ENCODE measurements around the gene FGF22. TPM values are rescaled to one million over a fixed set of nuclear protein-coding genes. Genes with fewer than 3 reads are reported as not detected.

FGF22 gene
- total RNA-seq, 1 donor, result not detected

- Histone ChIP-seq H3K27me3 (ENCODE audit: insufficient read depth, low read length) (no peaks in the 10 kb centered on the region), H3K27ac (ENCODE audit: low read depth, low read length) (no peak overlapping the region), H3K4me1 (ENCODE audit: insufficient read depth, low read length) (no peaks in the 10 kb centered on the region), H3K4me3 (ENCODE audit: insufficient read depth, low read length) (no peak overlapping the region), H3K4me2 (ENCODE audit: insufficient read depth, low read length) (no peak overlapping the region), H3K9me3 (ENCODE audit: low read depth, low read length) (no peaks in the 10 kb centered on the region), H4K20me1 (ENCODE audit: insufficient read depth, low read length) (no peaks in the 10 kb centered on the region), H2AFZ (ENCODE audit: low read length) (no peak overlapping the region), H3K36me3 (ENCODE audit: insufficient read depth, low read length) (no peaks in the 10 kb centered on the region), H3K79me2 (ENCODE audit: insufficient read depth, low read length) (no peaks in the 10 kb centered on the region)
- DNase-seq (ENCODE audit: insufficient read length, low spot score, missing footprints), result peak; percentile 59
- TF ChIP-seq, protein P1, sequence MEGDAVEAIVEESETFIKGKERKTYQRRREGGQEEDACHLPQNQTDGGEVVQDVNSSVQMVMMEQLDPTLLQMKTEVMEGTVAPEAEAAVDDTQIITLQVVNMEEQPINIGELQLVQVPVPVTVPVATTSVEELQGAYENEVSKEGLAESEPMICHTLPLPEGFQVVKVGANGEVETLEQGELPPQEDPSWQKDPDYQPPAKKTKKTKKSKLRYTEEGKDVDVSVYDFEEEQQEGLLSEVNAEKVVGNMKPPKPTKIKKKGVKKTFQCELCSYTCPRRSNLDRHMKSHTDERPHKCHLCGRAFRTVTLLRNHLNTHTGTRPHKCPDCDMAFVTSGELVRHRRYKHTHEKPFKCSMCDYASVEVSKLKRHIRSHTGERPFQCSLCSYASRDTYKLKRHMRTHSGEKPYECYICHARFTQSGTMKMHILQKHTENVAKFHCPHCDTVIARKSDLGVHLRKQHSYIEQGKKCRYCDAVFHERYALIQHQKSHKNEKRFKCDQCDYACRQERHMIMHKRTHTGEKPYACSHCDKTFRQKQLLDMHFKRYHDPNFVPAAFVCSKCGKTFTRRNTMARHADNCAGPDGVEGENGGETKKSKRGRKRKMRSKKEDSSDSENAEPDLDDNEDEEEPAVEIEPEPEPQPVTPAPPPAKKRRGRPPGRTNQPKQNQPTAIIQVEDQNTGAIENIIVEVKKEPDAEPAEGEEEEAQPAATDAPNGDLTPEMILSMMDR (IDR thresholded peaks at IDR 0.05; ENCODE audit: extremely low read depth, low read depth, low read length), result no peak
These were observed 45.8 kb downstream of the FGF22 start for GRCh38 chr19:685454-685931.

DNA sequence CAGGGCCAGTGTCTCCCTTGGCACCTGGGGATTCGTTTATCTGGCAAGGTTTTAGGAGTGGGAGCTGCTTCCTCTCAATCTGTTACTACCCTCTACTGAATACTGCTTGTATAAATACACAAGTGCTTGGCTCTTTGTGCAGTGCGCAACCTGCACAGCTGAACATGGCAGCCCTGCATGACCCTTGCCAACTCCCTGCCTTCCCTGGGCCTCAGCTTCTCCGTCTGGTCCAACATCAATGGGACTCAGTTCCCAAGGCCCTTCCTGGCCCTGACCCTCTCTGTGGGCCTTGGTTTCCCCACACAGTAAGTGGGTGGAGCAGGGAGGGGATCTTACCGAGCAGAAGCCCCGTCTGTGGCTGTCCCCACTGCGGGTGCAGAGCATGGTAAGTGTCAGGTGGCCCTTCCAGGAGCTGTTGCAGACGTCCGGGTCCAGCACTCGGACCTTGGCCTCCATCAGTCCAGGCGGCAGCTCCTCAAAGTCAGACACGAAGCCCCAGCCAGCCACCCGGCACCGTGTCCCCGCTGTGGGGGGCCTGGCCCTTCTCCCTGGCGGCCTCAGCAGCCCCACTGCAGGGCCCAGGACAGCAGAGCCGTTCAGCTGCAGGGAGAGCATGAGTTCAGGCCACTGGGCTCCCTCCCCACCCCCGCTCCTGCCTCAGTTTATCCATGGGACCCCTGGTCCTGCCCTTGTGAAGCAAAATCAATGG, 47.1 kb downstream of the FGF22 start:
- Histone ChIP-seq H3K36me3 (ENCODE audit: insufficient read depth, low read length) (no peaks in the 10 kb centered on the region), H3K4me1 (ENCODE audit: insufficient read depth, low read length) (no peaks in the 10 kb centered on the region), H3K4me3 (ENCODE audit: insufficient read depth, low read length) (no peak overlapping the region), H2AFZ (ENCODE audit: low read length) (no peak overlapping the region), H3K9me3 (ENCODE audit: low read depth, low read length) (no peaks in the 10 kb centered on the region), H3K4me2 (ENCODE audit: insufficient read depth, low read length) (no peak overlapping the region), H4K20me1 (ENCODE audit: insufficient read depth, low read length) (no peaks in the 10 kb centered on the region), H3K27me3 (ENCODE audit: insufficient read depth, low read length) (no peaks in the 10 kb centered on the region), H3K79me2 (ENCODE audit: insufficient read depth, low read length) (no peaks in the 10 kb centered on the region), H3K27ac (ENCODE audit: low read depth, low read length) (no peak overlapping the region)
- DNase-seq (ENCODE audit: insufficient read length, low spot score, missing footprints), result peak; percentile 31
- TF ChIP-seq, protein P1 (IDR thresholded peaks at IDR 0.05; ENCODE audit: extremely low read depth, low read depth, low read length), result no peak

GRCh38 chr19:687569-688166, 48.0 kb downstream of the FGF22 start:
- no peaks in the 10 kb centered on the region for H3K27me3 ChIP-seq (ENCODE audit: insufficient read depth, low read length)
- H3K4me1 ChIP-seq (ENCODE audit: insufficient read depth, low read length), result no peaks in the 10 kb centered on the region
- H3K4me2 ChIP-seq (ENCODE audit: insufficient read depth, low read length), result no peak overlapping the region
- no peak overlapping the region for H3K27ac ChIP-seq (ENCODE audit: low read depth, low read length)
- H3K4me3 ChIP-seq (ENCODE audit: insufficient read depth, low read length), result no peak overlapping the region
- H2AFZ ChIP-seq (ENCODE audit: low read length), result no peak overlapping the region
- no peaks in the 10 kb centered on the region for H3K9me3 ChIP-seq (ENCODE audit: low read depth, low read length)
- TF ChIP-seq, protein P1 (IDR thresholded peaks at IDR 0.05; ENCODE audit: extremely low read depth, low read depth, low read length), result no peak
- H4K20me1 ChIP-seq (ENCODE audit: insufficient read depth, low read length), result no peaks in the 10 kb centered on the region
- H3K36me3 ChIP-seq (ENCODE audit: insufficient read depth, low read length), result no peaks in the 10 kb centered on the region
- DNase-seq (ENCODE audit: insufficient read length, low spot score, missing footprints), result peak; percentile 39
- H3K79me2 ChIP-seq (ENCODE audit: insufficient read depth, low read length), result no peaks in the 10 kb centered on the region

DNA sequence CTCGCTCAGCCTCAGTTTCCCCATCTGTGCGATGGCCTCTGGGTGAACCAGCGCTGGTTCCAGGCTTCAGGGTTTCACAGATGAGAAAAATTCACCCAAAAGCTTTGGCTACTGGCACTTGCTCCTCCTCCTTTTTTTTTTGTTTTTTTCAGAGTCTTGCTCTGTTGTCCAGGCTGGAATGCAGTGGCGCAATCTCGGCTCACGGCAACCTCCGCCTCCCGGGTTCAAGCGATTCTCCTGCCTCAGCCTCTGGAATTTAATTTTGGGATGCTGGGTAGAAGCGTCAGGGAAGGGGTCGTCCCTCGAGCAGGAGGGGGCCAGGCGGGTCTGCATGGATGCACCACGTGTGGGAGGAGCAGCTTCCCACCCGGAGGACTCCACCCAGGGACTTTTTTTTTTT, 48.5 kb downstream of the FGF22 start:
- no peaks in the 10 kb centered on the region for H3K79me2 ChIP-seq (ENCODE audit: insufficient read depth, low read length)
- H3K4me2 ChIP-seq (ENCODE audit: insufficient read depth, low read length), result no peak overlapping the region
- no peaks in the 10 kb centered on the region for H3K36me3 ChIP-seq (ENCODE audit: insufficient read depth, low read length)
- no peak overlapping the region for H3K4me3 ChIP-seq (ENCODE audit: insufficient read depth, low read length)
- TF ChIP-seq, protein P1 (IDR thresholded peaks at IDR 0.05; ENCODE audit: extremely low read depth, low read depth, low read length), result no peak
- H4K20me1 ChIP-seq (ENCODE audit: insufficient read depth, low read length), result no peaks in the 10 kb centered on the region
- no peak overlapping the region for H3K27ac ChIP-seq (ENCODE audit: low read depth, low read length)
- DNase-seq (ENCODE audit: insufficient read length, low spot score, missing footprints), result peak; percentile 78
- no peaks in the 10 kb centered on the region for H3K9me3 ChIP-seq (ENCODE audit: low read depth, low read length)
- H2AFZ ChIP-seq (ENCODE audit: low read length), result no peak overlapping the region
- no peaks in the 10 kb centered on the region for H3K27me3 ChIP-seq (ENCODE audit: insufficient read depth, low read length)
- no peaks in the 10 kb centered on the region for H3K4me1 ChIP-seq (ENCODE audit: insufficient read depth, low read length)
